ENCODE measurements around the gene TRPV3.

GRCh38 chr17:3590231-3590630 lies 32.6 kb upstream of the TRPV3 start:
- TF ChIP-seq SP1 (IDR thresholded peaks at IDR 0.05) (no peak), CTCF (IDR thresholded peaks at IDR 0.05; ENCODE audit: low read depth, low read length, missing input control) (no peak), REST (IDR thresholded peaks at IDR 0.05) (no peak)
- TF ChIP-seq, protein P1, sequence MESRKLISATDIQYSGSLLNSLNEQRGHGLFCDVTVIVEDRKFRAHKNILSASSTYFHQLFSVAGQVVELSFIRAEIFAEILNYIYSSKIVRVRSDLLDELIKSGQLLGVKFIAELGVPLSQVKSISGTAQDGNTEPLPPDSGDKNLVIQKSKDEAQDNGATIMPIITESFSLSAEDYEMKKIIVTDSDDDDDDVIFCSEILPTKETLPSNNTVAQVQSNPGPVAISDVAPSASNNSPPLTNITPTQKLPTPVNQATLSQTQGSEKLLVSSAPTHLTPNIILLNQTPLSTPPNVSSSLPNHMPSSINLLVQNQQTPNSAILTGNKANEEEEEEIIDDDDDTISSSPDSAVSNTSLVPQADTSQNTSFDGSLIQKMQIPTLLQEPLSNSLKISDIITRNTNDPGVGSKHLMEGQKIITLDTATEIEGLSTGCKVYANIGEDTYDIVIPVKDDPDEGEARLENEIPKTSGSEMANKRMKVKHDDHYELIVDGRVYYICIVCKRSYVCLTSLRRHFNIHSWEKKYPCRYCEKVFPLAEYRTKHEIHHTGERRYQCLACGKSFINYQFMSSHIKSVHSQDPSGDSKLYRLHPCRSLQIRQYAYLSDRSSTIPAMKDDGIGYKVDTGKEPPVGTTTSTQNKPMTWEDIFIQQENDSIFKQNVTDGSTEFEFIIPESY (IDR thresholded peaks at IDR 0.05), result no peak
